NT2/D1 (cell line): ENCODE measurements around the gene BCAN.
"Not testable (repeated sequence)": the region's sequence is repeated elsewhere in the genome, so short reads cannot be mapped to it uniquely, and the experiment has no call there.

Experiments
- DNase-seq: peaks from one replicate; pipeline ENCODE4 v3.0.0-alpha.2; 2011; ENCODE audit warnings: low read depth, low spot score
- H3K27me3 ChIP-seq: 2 replicates; pipeline ENCODE4 v1.6.0; 2011; ENCODE audit warnings: mild to moderate bottlenecking; ENCODE audit not compliant: insufficient read length, insufficient read depth
- H3K36me3 ChIP-seq: 2 replicates; pipeline ENCODE4 v1.6.1; 2011; ENCODE audit warnings: mild to moderate bottlenecking, low read length, mixed read lengths; ENCODE audit not compliant: insufficient read depth, insufficient read length
- H3K4me1 ChIP-seq: 2 replicates; pipeline ENCODE4 v1.5.1; 2011; ENCODE audit not compliant: insufficient read depth, insufficient read length
- H3K4me3 ChIP-seq: 2 replicates; pipeline ENCODE4 v1.5.1; 2011; ENCODE audit warnings: low read depth; ENCODE audit not compliant: insufficient read length
- H3K9ac ChIP-seq: 2 replicates; pipeline ENCODE4 v1.6.0; 2011; ENCODE audit warnings: low read depth; ENCODE audit not compliant: insufficient read length
- H3K9me3 ChIP-seq: 2 replicates; pipeline ENCODE4 v1.5.1; 2011; ENCODE audit warnings: mild to moderate bottlenecking, low read length; ENCODE audit not compliant: insufficient read depth
- SUZ12 ChIP-seq: IDR thresholded peaks from 2 replicates; pipeline ENCODE4 v1.6.1; 2011; ENCODE audit not compliant: insufficient read length, insufficient read depth; ENCODE audit errors: extremely low read depth
- YY1 ChIP-seq: IDR thresholded peaks from 2 replicates; pipeline ENCODE4 v1.6.1; 2011; ENCODE audit not compliant: insufficient read length, insufficient read depth
- ZNF274 ChIP-seq: IDR thresholded peaks from 2 replicates; pipeline ENCODE4 v1.6.1; 2011; ENCODE audit warnings: mild to moderate bottlenecking, low read depth, low read length

Gene BCAN

GRCh38 chr1:156627313-156627880 is 14.5 kb upstream of the BCAN start:
- H3K4me1 ChIP-seq, result peaks cover 14% of the 10 kb centered on the region
- H3K9ac ChIP-seq, result no peak overlapping the region
- H3K4me3 ChIP-seq, result no peak overlapping the region
- TF ChIP-seq ZNF274 (no peak), YY1 (no peak), SUZ12 (no peak)
- peaks cover 41% of the 10 kb centered on the region for H3K27me3 ChIP-seq
- H3K36me3 ChIP-seq, result no peaks in the 10 kb centered on the region
- peaks cover 10% of the 10 kb centered on the region; the same call in 1 of the 2 replicates for H3K9me3 ChIP-seq
- DNase-seq, result no peak

GRCh38 chr1:156629823-156630449 is 12.0 kb upstream of the BCAN start:
- DNase-seq, result no peak
- peaks cover 24% of the 10 kb centered on the region for H3K27me3 ChIP-seq
- TF ChIP-seq SUZ12 (no peak), ZNF274 (no peak), YY1 (no peak)
- no peak overlapping the region for H3K4me3 ChIP-seq
- H3K36me3 ChIP-seq, result no peaks in the 10 kb centered on the region
- H3K9ac ChIP-seq, result no peak overlapping the region
- peaks cover 11% of the 10 kb centered on the region for H3K4me1 ChIP-seq
- no peaks in the 10 kb centered on the region for H3K9me3 ChIP-seq

- not testable (repeated sequence) for DNase-seq, H3K9ac ChIP-seq, H3K9me3 ChIP-seq, H3K4me1 ChIP-seq, H3K36me3 ChIP-seq, H3K4me3 ChIP-seq
- H3K27me3 ChIP-seq, result peaks cover 17% of the 10 kb centered on the region
Observed at GRCh38 chr1:156631152-156631551, 10.8 kb upstream of the BCAN start.

GRCh38 chr1:156632355-156632754 is 9.6 kb upstream of the BCAN start:
- peaks cover 13% of the 10 kb centered on the region for H3K27me3 ChIP-seq
- H3K4me3 ChIP-seq, result no peak overlapping the region
- peaks cover 7% of the 10 kb centered on the region for H3K4me1 ChIP-seq
- TF ChIP-seq ZNF274 (no peak), SUZ12 (no peak), YY1 (no peak)
- H3K9ac ChIP-seq, result no peak overlapping the region
- DNase-seq, result no peak
- no peaks in the 10 kb centered on the region for H3K36me3 ChIP-seq
- no peaks in the 10 kb centered on the region for H3K9me3 ChIP-seq

- no peaks in the 10 kb centered on the region for H3K36me3 ChIP-seq
- no peak overlapping the region for H3K4me3 ChIP-seq
- H3K9me3 ChIP-seq, result no peaks in the 10 kb centered on the region
- no peak for DNase-seq
- H3K9ac ChIP-seq, result no peak overlapping the region
- H3K4me1 ChIP-seq, result peaks cover 23% of the 10 kb centered on the region
- peaks cover 51% of the 10 kb centered on the region for H3K27me3 ChIP-seq
- TF ChIP-seq ZNF274 (no peak), SUZ12 (no peak), YY1 (no peak)
Observed at GRCh38 chr1:156638189-156638985, 3.5 kb upstream of the BCAN start.

GRCh38 chr1:156639601-156640101 is 2.3 kb upstream of the BCAN start:
- Histone ChIP-seq H3K9me3 (no peaks in the 10 kb centered on the region), H3K9ac (no peak overlapping the region), H3K36me3 (no peaks in the 10 kb centered on the region), H3K27me3 (peaks cover 59% of the 10 kb centered on the region), H3K4me1 (peaks cover 23% of the 10 kb centered on the region), H3K4me3 (no peak overlapping the region)
- no peak for DNase-seq
- TF ChIP-seq ZNF274 (no peak), YY1 (no peak), SUZ12 (no peak)

- Histone ChIP-seq H3K36me3 (no peaks in the 10 kb centered on the region), H3K27me3 (peaks cover 64% of the 10 kb centered on the region), H3K9ac (peak overlapping the region; percentile 47), H3K4me1 (peaks cover 23% of the 10 kb centered on the region), H3K4me3 (peak overlapping the region; percentile 29), H3K9me3 (no peaks in the 10 kb centered on the region)
- TF ChIP-seq SUZ12, result no peak
- no peak for TF ChIP-seq ZNF274
- no peak for TF ChIP-seq YY1
- no peak for DNase-seq
Observed at GRCh38 chr1:156640842-156641706, 843 bp upstream of the BCAN start.
